ENCODE data around the gene UHRF2. TPM values are rescaled to one million over a fixed set of nuclear protein-coding genes. Genes with fewer than 3 reads are reported as not detected.

The UHRF2 gene
- total and polyA plus RNA-seq, 3 donors from 2014 or later = 36.4 to 59.2 (median 56.1) TPM

DNA sequence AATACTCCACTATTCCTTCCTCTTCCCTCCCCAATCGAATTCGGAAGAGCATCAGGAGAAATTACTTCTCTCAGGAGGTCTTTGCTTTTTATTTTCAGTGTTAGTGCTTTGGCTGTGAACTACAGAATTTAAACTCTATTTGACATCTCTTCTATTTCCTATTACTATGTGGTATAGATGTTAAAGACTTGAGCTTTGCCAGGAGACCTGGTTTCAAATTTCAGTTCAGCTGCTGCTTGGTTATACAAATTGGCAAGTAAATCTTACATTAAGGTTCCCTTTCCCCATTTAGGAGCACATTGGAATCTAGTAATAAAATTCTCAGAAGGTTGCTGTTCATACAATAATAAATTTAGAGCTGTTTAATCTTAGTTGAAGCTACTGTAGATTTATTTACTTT is 13.1 kb downstream of the UHRF2 start:
- Histone ChIP-seq H3K27ac (no peak overlapping the region), H3K27me3 (no peaks in the 10 kb centered on the region), H3K4me1 (no peaks in the 10 kb centered on the region), H3K4me3 (no peak overlapping the region), H3K36me3 (ENCODE audit: low read depth, missing control alignments) (no peaks in the 10 kb centered on the region), H3K9me3 (no peaks in the 10 kb centered on the region)
- intact Hi-C loops (cut with DNase I; ENCODE audit: low total_unique reads) = no loop called here
- TF ChIP-seq POLR2A (IDR thresholded peaks at IDR 0.05) = no peak
- TF ChIP-seq, protein P1, sequence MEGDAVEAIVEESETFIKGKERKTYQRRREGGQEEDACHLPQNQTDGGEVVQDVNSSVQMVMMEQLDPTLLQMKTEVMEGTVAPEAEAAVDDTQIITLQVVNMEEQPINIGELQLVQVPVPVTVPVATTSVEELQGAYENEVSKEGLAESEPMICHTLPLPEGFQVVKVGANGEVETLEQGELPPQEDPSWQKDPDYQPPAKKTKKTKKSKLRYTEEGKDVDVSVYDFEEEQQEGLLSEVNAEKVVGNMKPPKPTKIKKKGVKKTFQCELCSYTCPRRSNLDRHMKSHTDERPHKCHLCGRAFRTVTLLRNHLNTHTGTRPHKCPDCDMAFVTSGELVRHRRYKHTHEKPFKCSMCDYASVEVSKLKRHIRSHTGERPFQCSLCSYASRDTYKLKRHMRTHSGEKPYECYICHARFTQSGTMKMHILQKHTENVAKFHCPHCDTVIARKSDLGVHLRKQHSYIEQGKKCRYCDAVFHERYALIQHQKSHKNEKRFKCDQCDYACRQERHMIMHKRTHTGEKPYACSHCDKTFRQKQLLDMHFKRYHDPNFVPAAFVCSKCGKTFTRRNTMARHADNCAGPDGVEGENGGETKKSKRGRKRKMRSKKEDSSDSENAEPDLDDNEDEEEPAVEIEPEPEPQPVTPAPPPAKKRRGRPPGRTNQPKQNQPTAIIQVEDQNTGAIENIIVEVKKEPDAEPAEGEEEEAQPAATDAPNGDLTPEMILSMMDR (IDR thresholded peaks at IDR 0.05) = no peak
- no peak for DNase-seq
- 65 to 67% methylated on average over 2 of the region's 2 CpGs for WGBS, 2 donors

DNA sequence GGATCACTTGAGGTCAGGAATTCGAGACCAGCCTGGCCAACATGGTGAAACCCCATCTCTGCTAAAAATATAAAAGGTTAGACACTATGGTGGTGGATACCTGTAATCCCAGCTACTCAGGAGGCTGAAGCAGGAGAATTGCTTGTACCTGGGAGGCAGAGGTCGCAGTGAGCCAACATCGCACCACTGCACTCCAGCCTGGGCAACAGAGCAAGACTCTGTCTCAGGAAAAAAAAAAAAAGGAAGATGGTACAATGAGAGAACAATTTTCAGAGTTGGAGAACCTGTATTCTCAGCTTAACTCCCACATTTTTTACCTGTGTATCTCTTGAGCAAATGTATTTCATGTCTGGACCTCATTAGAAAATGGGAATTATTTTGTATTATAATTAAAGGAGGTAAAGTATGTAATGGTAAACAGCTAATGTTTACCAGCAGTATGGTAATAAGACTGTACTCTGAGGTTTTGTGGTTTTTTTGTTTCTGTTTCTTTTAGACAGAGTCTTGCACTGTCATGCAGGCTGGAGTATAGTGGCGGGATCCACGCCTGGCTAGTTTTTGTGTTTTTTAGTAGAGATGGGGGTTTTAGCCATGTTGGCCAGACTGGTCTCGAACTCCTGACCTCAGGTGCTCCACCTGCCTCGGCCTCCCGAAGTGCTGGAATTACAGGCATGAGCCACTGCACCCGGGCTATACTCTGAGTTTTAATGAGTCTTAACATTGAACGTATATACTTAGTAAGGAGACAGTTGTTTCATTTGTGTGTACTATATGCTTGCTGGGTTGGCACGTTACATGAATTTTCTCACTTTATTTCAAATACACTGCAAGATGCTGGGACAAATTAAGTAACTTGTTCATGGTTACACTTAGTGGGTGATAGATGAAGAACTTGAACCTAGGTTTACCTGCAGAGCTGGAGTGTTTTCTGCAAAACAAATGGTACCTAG is 16.2 kb downstream of the UHRF2 start:
- H3K9me3 ChIP-seq = no peaks in the 10 kb centered on the region
- DNase-seq = no peak
- H3K27me3 ChIP-seq = no peaks in the 10 kb centered on the region
- H3K4me3 ChIP-seq = no peak overlapping the region
- H3K4me1 ChIP-seq = no peaks in the 10 kb centered on the region
- WGBS, 2 donors = 91 to 93% methylated on average over 11 of the region's 11 CpGs
- no peak overlapping the region for H3K27ac ChIP-seq
- H3K36me3 ChIP-seq (ENCODE audit: low read depth, missing control alignments) = no peaks in the 10 kb centered on the region
- intact Hi-C loops (cut with DNase I; ENCODE audit: low total_unique reads) = no loop called here
- TF ChIP-seq, protein P1 (IDR thresholded peaks at IDR 0.05) = no peak
- no peak for TF ChIP-seq POLR2A (IDR thresholded peaks at IDR 0.05)

DNA sequence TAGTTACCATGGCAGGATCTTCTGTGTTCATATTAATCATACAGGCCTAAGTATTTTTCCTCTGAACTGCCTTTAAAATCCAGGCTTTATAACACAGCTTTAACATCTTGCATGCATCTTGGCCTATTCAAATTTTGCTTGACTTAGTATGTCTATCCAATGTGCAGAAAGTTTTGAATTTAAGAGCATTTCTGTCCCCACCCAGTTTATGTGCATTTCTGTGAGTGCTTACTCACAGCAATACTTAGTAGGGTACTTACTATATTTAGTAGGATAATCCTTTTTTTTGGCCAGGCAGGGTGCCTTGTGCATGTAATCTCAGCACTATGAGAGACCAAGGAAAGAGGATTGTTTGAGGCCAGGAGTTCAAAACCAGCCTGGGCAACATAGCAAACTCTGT is 18.0 kb downstream of the UHRF2 start:
- intact Hi-C loops (cut with DNase I; ENCODE audit: low total_unique reads) = no loop called here
- H3K4me3 ChIP-seq = no peak overlapping the region
- TF ChIP-seq POLR2A (IDR thresholded peaks at IDR 0.05) = no peak
- TF ChIP-seq, protein P1 (IDR thresholded peaks at IDR 0.05) = no peak
- no peaks in the 10 kb centered on the region for H3K9me3 ChIP-seq
- no peak overlapping the region for H3K27ac ChIP-seq
- DNase-seq = no peak
- no peaks in the 10 kb centered on the region for H3K27me3 ChIP-seq
- no peaks in the 10 kb centered on the region for H3K36me3 ChIP-seq (ENCODE audit: low read depth, missing control alignments)
- no peaks in the 10 kb centered on the region for H3K4me1 ChIP-seq

DNA sequence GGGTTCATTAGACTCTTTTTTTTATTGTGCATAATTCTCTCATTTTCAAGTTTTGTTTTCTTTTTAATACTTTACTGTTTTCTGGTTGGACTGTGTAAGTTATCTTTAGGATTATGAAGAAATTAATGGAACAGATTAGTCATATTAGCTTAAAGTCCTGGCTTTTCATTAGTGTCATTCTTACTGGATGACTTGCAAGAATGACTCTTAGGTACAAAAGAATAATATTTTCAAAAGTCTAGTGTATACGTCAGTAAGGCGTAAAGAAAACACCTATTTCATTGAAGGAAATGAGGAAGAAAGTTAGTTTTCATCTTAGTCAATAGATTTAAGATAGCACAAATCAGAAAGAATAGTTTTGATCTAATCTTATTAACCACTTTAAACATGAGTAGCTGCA is 20.4 kb downstream of the UHRF2 start:
- 91 to 93% methylated on average over 2 of the region's 2 CpGs for WGBS, 2 donors
- TF ChIP-seq POLR2A (IDR thresholded peaks at IDR 0.05) = no peak
- TF ChIP-seq, protein P1 (IDR thresholded peaks at IDR 0.05) = no peak
- H3K27me3 ChIP-seq = no peaks in the 10 kb centered on the region
- no peaks in the 10 kb centered on the region for H3K36me3 ChIP-seq (ENCODE audit: low read depth, missing control alignments)
- no peak for DNase-seq
- H3K4me3 ChIP-seq = no peak overlapping the region
- intact Hi-C loops (cut with DNase I; ENCODE audit: low total_unique reads) = no loop called here
- no peak overlapping the region for H3K27ac ChIP-seq
- H3K9me3 ChIP-seq = no peaks in the 10 kb centered on the region
- no peaks in the 10 kb centered on the region for H3K4me1 ChIP-seq
